ENCODE measurements around the gene SEM1.

The SEM1 gene

DNA sequence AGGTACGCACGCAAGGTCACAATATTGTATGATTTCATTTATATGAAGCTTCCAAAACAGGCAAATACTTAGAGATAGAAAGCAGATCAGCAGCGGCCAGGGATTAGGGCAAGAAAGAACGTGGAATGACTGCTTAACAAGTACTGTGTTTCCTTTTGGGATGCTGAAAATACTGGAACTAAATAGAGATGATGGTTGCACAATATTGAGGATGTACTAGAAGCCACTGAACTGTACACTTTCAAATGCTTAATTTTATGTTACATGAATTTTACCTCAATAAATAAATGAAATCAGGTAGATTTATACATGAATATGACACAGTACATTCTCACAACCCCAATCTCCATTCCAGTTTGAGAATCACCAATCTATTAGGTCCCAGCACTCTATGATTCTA lies 15.6 kb downstream of the SEM1 start (continued):
- TF ChIP-seq POU6F1 (CRISPR knock-in tag; IDR thresholded peaks at IDR 0.05; ENCODE audit: borderline replicate concordance, low read depth) (no peak), TOX (CRISPR knock-in tag; IDR thresholded peaks at IDR 0.05; ENCODE audit: borderline replicate concordance) (no peak), ZNF8 (CRISPR knock-in tag; IDR thresholded peaks at IDR 0.05) (no peak), OSR1 (CRISPR knock-in tag; IDR thresholded peaks at IDR 0.05) (no peak), BACH2 (CRISPR knock-in tag; IDR thresholded peaks at IDR 0.05; ENCODE audit: borderline replicate concordance) (no peak), ZNF565 (CRISPR knock-in tag; conservative IDR thresholded peaks at IDR 0.05; ENCODE audit: low read depth) (no peak), SNAI2 (CRISPR knock-in tag; IDR thresholded peaks at IDR 0.05) (no peak), TCF4 (CRISPR knock-in tag; IDR thresholded peaks at IDR 0.05; ENCODE audit: borderline replicate concordance) (no peak), ISL1 (CRISPR knock-in tag; IDR thresholded peaks at IDR 0.05) (no peak), GLIS3 (CRISPR knock-in tag; IDR thresholded peaks at IDR 0.05) (no peak)
- TF ChIP-seq, protein P1, sequence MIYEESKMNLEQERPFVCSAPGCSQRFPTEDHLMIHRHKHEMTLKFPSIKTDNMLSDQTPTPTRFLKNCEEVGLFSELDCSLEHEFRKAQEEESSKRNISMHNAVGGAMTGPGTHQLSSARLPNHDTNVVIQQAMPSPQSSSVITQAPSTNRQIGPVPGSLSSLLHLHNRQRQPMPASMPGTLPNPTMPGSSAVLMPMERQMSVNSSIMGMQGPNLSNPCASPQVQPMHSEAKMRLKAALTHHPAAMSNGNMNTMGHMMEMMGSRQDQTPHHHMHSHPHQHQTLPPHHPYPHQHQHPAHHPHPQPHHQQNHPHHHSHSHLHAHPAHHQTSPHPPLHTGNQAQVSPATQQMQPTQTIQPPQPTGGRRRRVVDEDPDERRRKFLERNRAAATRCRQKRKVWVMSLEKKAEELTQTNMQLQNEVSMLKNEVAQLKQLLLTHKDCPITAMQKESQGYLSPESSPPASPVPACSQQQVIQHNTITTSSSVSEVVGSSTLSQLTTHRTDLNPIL (CRISPR knock-in tag; IDR thresholded peaks at IDR 0.05; ENCODE audit: low read depth): no peak

GRCh38 chr7:96691702-96692101 lies 17.9 kb downstream of the SEM1 start:
- no peak for ATAC-seq
- TF ChIP-seq ESRRG (CRISPR knock-in tag; IDR thresholded peaks at IDR 0.05) (no peak), ZC3H10 (CRISPR knock-in tag; IDR thresholded peaks at IDR 0.05) (no peak), TOX (CRISPR knock-in tag; IDR thresholded peaks at IDR 0.05; ENCODE audit: borderline replicate concordance) (no peak), ZNF565 (CRISPR knock-in tag; conservative IDR thresholded peaks at IDR 0.05; ENCODE audit: low read depth) (no peak), SNAI2 (CRISPR knock-in tag; IDR thresholded peaks at IDR 0.05) (no peak), ZFP30 (CRISPR knock-in tag; IDR thresholded peaks at IDR 0.05) (no peak), ZNF70 (CRISPR knock-in tag; IDR thresholded peaks at IDR 0.05) (no peak), ZFP3 (CRISPR knock-in tag; IDR thresholded peaks at IDR 0.05) (no peak)

DNA sequence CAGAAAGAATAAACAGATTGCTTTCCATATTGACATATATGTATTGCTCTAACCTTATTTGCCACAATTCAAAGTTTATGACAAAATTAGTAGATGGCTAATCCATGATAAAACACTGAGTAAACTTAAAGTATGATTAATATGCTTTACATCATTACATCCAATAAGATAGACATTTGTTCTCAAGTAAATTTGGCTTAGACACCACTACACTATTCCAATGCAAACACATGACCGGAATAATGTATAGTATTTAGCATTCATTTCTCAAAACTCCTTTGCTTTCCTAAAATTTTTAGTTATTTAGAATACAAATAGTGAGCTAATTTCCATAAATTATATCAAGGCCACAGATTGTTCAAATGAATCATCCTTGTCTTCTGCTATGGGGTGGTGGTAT lies 20.2 kb downstream of the SEM1 start:
- no peak for TF ChIP-seq ZNF8 (CRISPR knock-in tag; IDR thresholded peaks at IDR 0.05)
- no peak for TF ChIP-seq ZFP3 (CRISPR knock-in tag; IDR thresholded peaks at IDR 0.05)
- TF ChIP-seq, protein P2, sequence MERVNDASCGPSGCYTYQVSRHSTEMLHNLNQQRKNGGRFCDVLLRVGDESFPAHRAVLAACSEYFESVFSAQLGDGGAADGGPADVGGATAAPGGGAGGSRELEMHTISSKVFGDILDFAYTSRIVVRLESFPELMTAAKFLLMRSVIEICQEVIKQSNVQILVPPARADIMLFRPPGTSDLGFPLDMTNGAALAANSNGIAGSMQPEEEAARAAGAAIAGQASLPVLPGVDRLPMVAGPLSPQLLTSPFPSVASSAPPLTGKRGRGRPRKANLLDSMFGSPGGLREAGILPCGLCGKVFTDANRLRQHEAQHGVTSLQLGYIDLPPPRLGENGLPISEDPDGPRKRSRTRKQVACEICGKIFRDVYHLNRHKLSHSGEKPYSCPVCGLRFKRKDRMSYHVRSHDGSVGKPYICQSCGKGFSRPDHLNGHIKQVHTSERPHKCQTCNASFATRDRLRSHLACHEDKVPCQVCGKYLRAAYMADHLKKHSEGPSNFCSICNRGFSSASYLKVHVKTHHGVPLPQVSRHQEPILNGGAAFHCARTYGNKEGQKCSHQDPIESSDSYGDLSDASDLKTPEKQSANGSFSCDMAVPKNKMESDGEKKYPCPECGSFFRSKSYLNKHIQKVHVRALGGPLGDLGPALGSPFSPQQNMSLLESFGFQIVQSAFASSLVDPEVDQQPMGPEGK (CRISPR knock-in tag; IDR thresholded peaks at IDR 0.05; ENCODE audit: borderline replicate concordance): no peak
- no peak for TF ChIP-seq ZC3H10 (CRISPR knock-in tag; IDR thresholded peaks at IDR 0.05)
- no peak for TF ChIP-seq TCF4 (CRISPR knock-in tag; IDR thresholded peaks at IDR 0.05; ENCODE audit: borderline replicate concordance)
- TF ChIP-seq ARNTL (CRISPR knock-in tag; IDR thresholded peaks at IDR 0.05; ENCODE audit: borderline replicate concordance, low read depth): no peak
- TF ChIP-seq PPARA (CRISPR knock-in tag; IDR thresholded peaks at IDR 0.05; ENCODE audit: borderline replicate concordance): no peak
- no peak for TF ChIP-seq OSR1 (CRISPR knock-in tag; IDR thresholded peaks at IDR 0.05)
- no peak for TF ChIP-seq ISL1 (CRISPR knock-in tag; IDR thresholded peaks at IDR 0.05)
- TF ChIP-seq POU6F1 (CRISPR knock-in tag; IDR thresholded peaks at IDR 0.05; ENCODE audit: borderline replicate concordance, low read depth): no peak
- no peak for TF ChIP-seq TSHZ2 (CRISPR knock-in tag; IDR thresholded peaks at IDR 0.05)
- TF ChIP-seq GLIS3 (CRISPR knock-in tag; IDR thresholded peaks at IDR 0.05): no peak
- no peak for TF ChIP-seq CSRNP3 (CRISPR knock-in tag; IDR thresholded peaks at IDR 0.05)
- no peak for TF ChIP-seq RARB (CRISPR knock-in tag; IDR thresholded peaks at IDR 0.05)
- TF ChIP-seq ESRRG (CRISPR knock-in tag; IDR thresholded peaks at IDR 0.05): no peak
- no peak for TF ChIP-seq SNAI2 (CRISPR knock-in tag; IDR thresholded peaks at IDR 0.05)
- TF ChIP-seq, protein P1 (CRISPR knock-in tag; IDR thresholded peaks at IDR 0.05; ENCODE audit: low read depth): no peak
- no peak for TF ChIP-seq ZNF565 (CRISPR knock-in tag; conservative IDR thresholded peaks at IDR 0.05; ENCODE audit: low read depth)
- no peak for TF ChIP-seq BACH2 (CRISPR knock-in tag; IDR thresholded peaks at IDR 0.05; ENCODE audit: borderline replicate concordance)
- no peak for TF ChIP-seq ZNF70 (CRISPR knock-in tag; IDR thresholded peaks at IDR 0.05)
- ATAC-seq: no peak
